ENCODE results near the gene SLC22A3.
A peak's percentile ranks its signal among the peaks of the same experiment; 100 is the strongest.
"Not testable (repeated sequence)": the region's sequence is repeated elsewhere in the genome, so short reads cannot be mapped to it uniquely, and the experiment has no call there.

The SLC22A3 gene

DNA sequence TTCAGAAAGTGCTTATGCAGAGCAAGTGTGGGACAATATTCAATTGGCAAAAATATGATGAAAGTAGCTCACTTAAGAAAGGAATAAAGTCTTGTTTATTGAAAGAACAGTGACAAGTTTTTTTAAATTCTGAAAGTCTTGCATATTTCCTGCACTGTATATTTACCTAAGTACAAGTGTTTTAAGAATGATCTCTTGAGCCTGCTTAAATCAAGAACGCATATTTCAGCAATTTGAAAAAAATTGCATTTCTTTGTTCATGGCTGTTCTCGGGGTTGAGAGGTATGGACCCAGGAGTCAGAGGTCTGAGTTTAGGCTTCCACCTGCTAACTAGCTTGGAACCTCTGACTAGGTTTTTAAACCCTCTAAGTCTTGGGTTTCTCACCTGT is 27.4 kb downstream of the SLC22A3 start:
- no peak for DNase-seq

DNA sequence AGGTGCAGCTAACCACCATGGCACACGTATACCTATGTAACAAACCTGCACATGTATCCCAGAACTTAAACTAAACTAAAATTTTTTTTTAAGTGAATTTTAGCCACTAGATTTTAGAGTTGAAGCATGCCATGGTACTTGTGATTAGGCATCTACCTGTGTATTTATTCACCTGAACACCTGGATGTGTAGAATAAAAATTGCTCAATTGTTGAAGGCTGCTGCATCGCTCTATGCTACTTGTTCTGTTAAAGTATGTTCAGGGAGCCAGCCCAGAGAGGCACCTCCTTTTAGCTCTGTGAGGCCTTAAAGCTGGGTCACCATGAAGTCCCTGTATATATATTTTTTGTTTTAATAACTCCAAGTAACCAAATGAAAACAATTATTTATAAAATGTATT is 28.3 kb downstream of the SLC22A3 start:
- DNase-seq, result no peak

DNA sequence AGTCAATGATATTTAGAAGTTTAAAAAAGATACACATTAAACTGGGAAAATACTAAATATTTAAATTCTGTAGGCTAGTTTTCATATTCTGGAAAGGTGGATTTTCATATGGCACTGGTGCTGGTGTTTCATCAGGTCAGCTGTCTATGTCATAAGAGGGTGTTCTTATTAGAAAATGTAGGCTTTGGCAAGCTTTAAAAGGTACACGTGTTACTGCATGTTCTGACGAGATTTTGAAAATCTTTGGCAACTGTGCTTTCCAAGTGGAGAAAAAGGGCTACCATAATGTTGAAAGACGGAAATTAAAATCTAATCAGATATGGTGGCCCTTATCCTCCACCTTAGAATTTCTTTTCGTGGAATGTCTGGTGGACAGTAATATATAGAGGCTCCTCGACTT is 30.0 kb downstream of the SLC22A3 start:
- no peak for DNase-seq

DNA sequence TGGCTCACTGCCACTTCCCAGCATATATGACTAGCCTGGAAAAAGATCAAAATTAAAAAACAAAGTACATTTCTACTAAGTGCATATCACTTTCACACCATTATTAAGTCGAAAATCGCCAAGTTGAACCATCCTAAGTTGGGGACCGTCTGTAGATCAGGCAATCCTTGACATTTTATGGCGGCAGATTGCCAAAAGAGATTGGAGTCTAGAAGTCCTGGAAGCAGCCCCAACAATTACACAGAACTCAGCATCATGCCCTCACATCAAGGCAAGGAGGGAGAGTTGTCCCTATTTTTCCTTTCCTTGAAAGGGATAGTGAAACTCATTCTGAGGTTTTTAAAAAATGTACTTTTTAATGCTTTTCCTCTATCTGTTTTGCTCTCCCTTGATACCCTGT is 30.7 kb downstream of the SLC22A3 start:
- no peak for DNase-seq

DNA sequence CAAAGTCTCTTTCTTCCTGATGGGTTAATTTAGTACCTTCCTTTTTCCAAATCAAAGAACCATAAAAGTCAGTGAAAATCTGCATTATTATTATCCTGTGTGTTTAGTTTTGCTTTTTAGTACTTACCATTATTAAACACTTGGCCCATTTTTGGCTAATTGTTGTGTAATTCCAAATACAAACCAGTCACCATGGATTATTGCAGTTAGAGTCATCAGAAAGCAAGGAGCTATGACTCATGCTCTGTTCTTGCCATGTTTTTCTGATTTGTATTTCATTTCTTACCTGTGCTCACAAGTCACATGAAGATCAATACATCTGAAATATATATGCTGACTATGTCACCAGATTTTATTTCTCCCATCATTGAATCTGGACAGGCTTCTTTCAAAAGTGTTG is 31.3 kb downstream of the SLC22A3 start:
- no peak for DNase-seq

DNA sequence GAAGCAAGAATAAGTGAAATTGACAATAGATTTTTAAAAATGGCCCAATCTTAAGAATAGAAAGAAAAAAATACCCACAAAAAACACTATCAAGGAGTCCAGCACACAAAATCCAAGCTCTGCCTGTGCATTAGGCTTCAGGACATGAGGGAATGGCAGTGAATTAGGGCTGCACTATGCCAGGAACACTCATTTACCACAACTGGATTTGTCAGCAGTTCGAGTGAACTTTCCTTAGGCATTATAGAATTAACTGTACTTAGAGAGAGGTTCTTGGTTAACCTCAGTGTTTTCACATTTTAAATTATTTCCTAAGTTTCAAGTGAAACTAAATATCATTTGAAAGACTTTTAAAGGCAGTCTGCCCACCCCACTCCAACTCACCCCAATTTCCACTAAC is 34.8 kb downstream of the SLC22A3 start:
- no peak for DNase-seq

DNA sequence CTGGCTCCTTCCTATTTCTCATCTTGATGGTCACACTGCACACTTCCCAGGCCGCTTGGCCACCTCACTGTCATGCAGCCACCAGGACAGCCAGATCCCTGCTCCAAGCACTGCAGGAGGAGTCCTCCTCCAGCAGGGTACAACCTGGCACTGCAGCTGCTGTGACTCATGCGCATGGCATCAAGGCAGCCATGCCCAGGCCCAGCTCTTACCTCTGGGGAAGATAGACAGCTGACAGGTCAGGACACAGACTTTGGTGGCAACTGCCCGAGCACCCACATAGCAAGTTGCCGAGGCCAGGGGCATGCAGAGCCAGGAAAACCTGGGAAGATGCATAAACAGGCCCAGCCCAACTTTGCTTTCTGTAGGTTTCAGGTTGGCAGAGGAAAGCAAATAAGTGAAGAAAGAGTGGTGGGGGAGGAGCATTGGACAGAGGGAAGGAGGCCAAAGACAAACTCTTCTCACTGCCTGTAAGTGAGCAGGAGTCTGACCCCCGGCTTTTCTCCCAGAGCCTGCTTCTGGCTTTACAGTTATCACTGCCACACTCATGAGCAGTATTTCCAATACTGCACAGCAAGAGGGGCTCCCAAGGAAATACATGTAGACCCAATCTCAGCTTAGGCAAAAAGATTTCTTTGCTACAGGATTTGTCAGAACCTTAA is 38.8 kb downstream of the SLC22A3 start:
- DNase-seq, result peak; percentile 70

DNA sequence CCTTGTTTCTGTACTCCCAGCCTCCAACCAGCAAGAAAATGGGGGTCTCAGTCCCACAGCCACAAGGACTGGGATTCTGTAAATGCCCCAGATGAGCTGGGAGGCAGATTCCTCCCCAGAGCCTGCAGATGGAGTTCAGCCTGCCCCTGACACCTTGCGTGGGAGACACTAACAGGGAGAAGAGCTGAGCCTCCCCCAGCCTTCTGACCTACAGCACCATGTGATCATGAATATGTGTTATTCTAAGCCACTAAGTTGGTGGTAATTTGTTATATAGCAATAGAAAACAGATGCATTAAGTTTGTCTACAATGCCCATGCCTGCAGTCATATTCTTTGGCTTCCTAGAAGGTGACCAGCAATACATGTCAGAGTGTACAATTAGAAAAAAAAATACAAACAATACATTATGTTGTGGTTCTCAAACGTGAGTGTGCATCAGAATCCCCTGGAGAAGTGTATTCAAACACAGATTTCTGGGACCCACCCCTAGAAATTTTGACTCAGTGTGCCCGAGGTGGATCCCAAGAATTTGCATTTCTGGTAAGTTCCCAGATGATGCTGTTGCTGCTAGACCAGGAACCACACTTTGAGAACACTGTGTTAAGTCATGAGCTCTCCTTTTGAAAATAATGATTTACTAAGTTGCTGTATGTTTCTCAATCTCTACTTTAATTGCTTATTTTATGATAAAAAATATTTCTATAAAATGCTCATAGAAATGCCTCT is 39.9 kb downstream of the SLC22A3 start:
- DNase-seq, result no peak

DNA sequence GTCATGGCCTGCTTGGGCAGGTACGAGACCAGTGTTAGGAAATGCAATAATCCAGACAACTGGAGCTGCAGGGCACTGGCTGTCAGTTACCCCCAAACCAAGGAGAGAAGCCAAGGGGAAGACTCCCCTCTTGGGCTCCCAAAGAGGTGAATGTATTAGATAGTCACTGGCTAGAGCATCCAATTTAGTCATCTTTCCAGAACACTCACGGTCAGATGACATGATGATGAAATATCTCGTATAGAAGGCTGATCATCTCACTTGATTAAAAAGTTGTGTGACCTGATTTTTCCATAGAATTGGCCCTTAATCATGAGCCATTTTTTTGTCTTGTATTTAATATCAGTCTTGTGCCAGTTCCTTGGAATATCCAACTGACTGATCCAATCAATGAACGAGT is 40.7 kb downstream of the SLC22A3 start:
- no peak for DNase-seq

DNA sequence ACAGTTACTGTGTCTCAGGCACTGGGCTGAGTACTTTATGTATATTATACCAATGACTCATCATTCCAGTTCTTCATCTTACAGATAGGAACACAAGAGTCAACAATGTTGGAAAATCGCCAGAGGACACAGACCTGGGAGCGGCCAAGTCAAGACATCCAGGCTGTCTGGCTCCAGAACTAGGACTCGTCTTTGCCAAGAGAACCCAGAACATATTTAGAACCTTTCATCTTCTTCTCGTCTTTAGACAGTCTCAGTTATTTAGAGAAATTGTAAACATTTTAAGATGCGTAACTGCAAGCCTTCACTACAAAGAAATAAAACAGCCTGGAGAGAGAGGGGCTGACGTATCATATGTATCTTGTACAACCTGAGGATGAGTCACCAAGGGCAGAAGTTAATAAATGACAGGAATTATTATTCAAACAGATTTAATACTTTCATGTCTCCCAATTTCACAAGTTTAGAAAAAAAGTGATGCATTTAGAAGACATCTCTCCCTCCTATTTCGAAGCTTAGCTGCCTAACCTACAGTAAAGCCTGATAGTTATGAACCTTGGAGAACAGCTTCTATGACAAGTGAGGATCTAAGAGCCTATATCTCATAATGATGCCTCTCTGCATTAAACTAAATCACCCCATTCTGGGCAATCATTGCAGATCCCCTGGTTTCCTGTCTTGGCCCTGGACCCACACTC is 43.4 kb downstream of the SLC22A3 start:
- no peak for DNase-seq

DNA sequence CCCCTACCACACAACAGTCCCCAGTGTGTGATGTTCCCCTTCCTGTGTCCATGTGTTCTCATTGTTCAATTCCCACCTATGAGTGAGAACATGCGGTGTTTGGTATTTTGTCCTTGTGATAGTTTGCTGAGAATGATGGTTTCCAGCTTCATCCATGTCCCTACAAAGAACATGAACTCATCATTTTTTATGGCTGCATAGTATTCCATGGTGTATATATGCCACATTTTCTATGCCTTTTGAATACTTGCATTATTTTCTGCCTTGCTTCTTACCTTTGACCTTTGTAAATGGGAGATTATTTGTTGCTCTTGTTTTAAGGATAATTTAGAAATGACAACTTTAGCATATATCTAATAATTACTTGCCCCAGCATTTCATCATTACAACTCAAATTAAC is 45.3 kb downstream of the SLC22A3 start:
- DNase-seq, result not testable (repeated sequence)

DNA sequence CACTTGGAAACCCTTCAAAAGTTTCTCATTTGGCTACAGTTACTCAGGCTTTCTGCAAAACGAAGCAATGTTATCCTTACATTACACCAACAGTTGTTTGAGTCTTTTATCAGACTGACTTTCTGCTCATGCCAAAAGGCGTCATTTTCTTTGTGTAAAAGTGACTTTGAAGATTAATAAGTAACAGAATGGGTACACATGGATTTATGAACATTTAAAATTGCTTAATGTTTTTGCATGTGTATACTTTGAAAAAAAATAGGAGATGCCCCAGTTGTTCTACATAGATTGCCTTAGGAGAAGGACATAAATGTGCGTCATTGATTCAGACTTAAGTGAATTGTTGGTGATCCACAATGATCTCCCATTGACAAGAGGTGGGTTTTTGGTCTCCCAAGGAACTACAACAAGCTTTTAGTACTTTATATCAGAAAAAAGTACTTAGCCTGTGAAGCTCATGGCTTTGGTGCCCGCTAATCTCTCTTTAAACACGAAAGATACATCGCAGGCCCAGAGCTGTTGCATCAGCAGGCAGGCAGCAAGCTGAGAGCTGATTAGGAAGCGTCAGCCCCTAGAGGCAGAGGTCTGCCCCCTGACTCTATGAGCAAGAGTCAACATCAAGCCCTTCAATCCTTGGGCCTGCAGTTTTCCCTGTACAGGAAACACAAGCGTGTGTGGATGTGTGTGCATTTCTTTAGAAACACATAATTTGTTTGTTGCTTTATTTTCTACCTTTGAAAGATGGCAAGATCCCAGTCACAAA is 45.9 kb downstream of the SLC22A3 start:
- peak; percentile 79 for DNase-seq

DNA sequence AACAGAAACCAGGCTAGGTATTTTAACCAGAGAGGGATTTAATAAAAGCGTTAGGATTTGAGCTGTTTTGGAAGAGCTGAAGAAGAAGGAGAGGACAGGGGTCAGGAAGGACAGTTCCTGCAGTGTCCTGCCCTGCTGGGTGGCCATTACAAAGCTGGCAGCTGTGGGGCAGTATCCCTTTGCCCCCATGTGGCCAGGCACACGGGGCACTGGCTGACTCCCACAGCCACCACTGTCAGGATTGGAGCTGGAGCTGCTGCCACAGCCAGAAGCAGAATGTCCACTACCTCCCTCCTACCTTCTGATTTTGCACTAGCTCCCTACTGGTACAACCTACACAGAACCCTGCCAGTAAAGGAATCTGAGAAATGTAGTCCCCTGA is 46.5 kb downstream of the SLC22A3 start:
- DNase-seq, result no peak

DNA sequence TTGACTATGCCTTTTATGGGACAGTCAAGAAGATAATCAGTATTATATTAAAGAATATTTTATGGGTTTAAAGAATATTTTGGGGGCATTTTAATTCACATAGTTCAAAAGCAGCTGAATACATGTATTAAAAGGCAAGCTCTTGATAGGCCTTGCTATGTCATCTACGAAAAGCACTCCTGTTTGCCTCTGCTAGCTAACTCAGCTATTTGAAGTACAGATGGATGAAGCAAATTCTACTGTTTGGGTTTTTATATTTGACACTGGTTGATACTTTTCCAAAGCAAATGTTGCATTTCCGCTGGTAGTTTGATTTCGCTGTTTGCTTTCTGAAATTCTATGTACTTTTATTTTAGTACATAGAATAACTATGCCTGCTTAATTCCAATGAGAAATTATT is 47.0 kb downstream of the SLC22A3 start:
- no peak for DNase-seq

DNA sequence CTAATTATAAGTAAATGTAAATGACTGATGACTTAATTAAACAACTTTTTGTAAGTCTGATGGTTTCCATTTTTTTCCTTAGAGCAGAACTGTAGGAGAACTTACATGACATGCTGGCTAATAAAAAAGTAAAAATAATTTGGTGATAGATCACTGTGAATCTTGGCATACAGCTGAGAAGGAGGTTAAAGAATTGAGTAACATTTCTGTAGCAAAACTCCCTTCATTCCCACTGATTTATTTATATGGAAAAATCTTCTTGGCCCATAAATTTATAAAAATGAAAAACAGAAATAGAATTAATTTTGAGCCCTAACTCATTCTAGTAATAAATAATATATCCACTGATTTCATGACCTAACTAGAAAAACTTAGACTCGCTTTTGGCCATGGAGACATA is 48.1 kb downstream of the SLC22A3 start:
- no peak for DNase-seq

DNA sequence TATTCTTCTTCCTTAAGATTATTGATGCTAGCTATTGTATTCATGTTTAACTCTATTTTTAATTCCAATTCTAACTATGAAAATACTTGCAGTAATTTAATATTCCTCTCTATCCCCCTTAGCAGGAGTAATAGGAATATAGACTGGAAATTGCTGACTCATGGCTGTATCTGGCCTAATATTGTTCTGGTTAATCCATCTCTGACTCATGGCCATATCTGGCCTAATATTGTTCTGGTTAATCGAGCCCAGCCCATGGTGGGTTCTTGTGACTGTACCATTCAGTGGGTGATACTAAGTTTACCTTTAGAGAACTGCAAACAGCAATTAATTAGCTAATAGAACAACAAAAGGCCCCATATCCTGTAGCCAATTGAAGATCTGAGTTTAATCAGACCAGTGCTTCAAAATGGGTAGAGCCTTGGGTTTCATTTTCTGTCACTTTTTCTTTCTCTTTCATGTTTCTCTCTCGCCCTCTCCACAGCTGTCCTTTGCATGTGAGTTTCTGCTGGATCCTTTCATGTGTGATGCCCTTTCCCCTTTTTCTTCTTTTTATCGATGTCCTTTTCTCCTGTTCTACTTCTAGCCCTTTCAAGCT is 50.6 kb downstream of the SLC22A3 start:
- no peak for DNase-seq

DNA sequence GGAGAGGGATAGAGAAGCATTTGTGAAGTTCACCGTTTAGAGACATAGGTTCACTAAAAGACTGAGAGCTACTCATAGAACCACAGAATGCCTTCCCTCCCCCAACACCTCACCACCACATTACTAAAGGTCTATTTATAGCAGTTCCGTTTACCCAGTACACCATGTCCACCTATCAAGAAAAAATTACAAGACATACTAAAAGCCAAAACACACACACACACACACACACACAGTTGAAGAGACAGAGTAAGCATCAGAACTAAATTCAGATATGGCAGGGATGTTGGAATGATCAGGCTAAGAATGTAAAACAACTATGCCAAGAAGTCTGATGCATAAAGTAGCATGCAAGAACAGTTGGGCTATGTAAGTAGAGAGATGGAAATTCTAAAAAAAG is 52.3 kb downstream of the SLC22A3 start:
- no peak for DNase-seq

DNA sequence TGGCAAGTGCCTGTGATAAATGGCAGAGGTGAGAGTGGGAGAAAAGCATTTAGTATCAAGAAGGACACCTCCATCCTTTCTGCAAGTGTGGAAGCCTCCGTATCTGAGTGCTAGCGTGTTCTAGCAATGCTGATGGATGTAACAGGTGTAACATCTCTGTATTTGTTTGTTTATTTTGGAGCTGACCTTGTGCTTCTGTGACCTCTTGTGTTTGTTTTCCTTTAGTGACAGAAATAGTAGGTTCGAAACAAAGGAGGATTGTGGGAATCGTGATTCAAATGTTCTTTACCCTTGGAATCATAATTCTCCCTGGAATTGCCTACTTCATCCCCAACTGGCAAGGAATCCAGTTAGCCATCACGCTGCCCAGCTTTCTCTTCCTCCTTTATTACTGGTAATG is 60.4 kb downstream of the SLC22A3 start:
- no peak for DNase-seq

DNA sequence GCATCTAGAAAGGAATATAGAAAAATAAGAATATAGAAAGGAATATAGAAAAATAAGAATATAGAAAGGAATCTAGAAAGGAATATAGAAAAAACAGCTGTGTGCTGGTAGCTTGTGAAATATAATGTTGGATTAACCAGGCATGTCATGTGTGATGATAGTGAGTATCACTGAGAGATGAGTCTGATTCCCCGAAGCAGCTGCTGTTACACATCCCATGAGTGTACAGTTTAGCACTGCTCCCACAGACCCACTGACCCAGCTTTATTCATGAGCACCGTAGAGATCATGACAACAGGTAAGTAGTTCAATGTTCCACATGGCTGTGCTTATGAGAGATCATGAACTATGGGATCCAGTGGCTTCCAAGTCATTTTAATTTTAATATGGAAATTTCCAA is 64.8 kb downstream of the SLC22A3 start:
- no peak for DNase-seq

DNA sequence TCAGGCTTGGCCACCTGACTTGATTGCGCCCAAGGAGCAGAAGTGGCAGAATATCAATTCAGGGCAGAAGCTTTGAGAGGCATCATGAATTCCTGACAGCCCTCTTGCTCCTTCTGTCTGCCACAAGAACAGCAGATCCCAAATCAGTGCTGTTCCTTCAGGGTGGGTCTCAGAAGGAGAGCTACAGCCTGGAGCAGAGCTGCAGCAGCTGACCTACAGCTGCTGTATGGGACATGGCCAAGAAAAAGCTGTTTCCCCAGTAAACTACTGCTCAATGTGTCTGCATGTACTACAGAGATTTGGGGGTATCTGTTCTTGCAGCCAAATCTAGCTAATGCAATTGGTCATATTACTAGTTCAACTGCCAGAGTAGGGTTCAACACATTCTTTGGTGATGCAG is 69.0 kb downstream of the SLC22A3 start:
- no peak for DNase-seq

DNA sequence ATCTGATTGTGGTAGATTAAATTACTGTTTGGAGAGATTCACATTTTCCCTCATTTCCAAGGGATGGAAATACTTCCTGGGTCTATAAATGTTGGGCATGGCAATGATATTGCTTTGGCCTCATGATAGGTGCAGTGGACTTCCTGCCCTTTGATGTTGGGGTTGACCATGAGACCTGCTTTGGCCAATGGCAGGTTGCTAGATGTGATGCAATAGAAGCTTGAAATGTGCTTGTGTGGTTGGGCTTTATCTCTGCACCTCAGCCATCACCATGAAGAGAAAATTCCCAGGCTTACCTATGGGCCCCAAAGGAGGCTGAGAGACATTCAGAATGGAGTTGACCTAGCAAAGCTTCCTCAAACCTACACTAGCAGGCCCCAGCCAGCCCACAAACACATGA is 69.4 kb downstream of the SLC22A3 start:
- DNase-seq, result no peak

DNA sequence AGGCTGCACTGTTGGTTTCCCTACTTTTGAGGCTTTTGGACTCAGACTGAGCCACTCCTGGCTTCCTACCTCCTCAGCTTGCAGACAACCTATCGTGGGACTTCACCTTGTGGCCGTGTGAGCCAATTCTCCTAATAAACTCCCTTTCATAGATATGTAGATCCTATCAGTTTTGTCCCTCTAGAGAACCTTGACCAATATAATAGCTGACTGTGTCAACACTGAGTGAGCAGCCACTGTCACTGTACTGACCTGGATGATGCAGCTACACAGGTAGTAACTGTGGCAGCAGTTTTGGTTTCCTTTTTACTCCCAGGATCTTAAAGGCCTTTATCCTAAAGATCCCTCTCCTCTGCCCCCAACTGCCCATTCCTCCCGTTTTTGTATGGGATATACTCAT is 70.2 kb downstream of the SLC22A3 start:
- DNase-seq, result no peak

DNA sequence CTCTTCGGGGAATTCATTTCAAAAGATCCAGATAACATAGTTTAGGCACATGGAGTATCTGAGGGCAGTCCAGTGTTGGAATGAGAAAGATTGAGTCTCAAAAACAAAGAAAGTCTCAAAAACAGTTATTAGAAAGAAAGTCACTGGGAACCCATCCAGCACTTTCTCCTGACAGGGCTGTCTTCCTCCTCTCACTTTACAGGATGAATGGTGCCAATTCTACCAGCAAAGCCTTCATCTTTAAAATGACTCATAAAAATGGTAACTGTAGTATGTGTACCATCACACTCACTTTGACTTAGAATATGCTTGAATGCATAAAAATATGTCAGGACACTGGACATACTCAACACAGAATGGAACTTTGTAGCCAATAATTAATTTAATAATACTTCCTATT is 71.3 kb downstream of the SLC22A3 start:
- no peak for DNase-seq

All from islet precursor cell (in vitro differentiated cells).